IPS-NIHi11 (cell line): ENCODE data around the gene LRRC71.
A peak's percentile ranks its signal among the peaks of the same experiment; 100 is the strongest.
"Not testable (repeated sequence)": the region's sequence is repeated elsewhere in the genome, so short reads cannot be mapped to it uniquely, and the experiment has no call there.

Experiments used
- DNase-seq: peaks from one replicate; pipeline ENCODE4 v3.0.0; 2012; ENCODE audit warnings: mixed read lengths, low spot score

The LRRC71 gene

DNA sequence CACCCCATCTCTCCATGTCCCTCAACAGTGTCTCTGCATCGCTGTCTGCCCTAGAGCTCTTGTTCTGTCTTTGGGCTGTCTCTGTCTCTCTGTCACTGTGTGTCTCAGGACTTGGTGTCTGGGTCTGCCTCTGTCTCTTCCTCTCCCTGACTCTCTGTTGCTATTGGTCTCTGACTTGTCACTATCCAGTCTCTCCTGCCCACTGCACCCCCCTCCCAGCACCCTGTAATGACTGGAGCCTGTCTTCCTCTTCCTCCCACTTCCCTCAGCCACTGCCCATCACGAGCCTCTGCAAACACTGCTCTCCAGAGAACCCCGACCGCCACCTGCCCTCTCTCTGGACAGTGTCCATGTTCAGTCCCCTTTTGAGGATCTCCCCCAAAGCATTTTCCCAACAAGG is 14.8 kb upstream of the LRRC71 start:
- no peak for DNase-seq

DNA sequence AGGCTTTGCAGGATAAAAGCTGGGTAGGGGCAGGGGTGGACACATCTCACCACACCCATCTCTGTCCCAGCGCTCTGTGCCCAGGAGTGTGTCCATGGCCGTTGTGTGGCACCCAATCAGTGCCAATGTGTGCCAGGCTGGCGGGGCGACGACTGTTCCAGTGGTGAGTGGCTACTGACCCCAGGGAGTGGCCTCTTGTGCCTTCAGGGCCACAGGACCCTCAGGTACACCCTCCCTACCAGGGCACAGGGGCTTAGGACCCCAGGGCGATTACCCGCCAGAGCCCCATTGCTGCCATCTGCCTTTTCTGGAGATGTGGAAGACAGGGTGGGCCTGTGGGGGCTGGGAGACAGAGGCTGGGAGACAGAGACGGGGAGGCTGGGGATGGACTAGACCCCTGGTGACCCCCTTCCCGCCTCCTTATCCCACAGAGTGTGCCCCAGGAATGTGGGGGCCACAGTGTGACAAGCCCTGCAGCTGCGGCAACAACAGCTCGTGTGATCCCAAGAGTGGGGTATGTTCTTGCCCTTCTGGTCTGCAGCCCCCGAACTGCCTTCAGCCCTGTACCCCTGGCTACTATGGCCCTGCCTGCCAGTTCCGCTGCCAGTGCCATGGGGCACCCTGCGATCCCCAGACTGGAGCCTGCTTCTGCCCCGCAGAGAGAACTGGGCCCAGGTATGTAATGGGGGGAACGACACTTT is 14.1 kb upstream of the LRRC71 start:
- no peak for DNase-seq

DNA sequence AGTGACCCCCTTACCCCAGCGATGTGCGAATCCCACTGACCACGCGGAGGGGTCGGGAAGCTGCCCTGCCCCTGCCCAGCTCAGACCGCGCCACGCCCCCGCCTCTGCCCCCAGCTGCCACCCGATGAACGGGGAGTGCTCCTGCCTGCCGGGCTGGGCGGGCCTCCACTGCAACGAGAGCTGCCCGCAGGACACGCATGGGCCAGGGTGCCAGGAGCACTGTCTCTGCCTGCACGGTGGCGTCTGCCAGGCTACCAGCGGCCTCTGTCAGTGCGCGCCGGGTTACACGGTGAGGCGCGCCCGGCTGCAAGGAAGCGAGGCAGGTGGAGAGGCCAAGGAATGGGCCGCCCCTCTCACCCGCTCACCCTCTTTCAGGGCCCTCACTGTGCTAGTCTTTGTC is 11.9 kb upstream of the LRRC71 start:
- no peak for DNase-seq

DNA sequence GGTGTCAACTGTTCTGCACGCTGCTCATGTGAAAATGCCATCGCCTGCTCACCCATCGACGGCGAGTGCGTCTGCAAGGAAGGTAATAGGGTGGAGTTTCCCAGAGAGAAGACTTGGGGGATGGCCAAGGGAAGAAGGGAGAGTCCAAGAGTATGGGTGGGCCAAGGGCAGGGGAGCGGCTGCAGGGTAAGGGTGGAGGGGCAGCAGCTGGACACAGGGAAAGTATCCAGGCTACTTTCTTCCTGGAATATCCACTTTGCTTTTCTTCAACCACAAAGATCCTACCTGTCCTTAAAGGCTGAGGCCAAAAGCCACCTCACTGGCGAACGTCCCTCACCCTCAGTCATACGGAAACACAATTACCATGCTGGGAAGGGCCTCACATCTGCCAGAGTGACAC is 11.5 kb upstream of the LRRC71 start:
- DNase-seq = no peak

- no peak for DNase-seq
These were observed 10.8 kb upstream of the LRRC71 start for GRCh38 chr1:156909671-156910070.

- DNase-seq = peak; percentile 91
These were observed 10.1 kb upstream of the LRRC71 start for GRCh38 chr1:156910309-156910782.

DNA sequence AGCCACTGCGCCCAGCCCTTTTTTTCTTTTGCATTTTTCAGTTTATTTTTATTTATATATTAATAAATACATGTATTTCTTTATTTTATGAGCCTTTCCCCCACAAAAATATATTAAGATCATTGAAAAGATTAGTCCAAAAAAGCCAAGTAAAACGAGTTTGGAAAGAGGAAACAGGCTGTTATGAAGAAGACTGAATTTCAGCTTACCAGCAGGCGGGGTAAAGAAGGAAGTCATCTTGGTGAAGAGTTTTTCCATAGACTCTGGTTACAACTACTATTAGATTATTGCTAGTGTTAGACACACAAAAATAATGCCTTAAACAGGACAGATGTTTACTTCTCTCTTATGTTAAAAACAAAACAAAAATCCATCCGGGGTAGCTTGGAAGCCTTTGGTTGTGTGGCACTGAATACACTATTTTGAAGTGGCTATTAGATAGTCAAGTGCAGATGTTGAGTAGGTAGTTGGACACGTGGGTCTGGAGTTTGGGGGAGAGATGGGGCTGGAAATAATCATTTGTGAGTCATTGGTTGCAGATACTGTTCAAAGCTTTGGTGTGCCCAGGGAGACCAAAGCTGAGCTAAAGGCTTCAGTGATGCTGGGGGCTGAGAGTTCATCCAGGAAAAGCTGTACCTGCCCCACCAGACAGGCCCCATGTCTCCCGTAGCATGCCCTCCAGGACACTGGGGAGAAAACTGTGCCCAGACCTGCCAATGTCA is 8.7 kb upstream of the LRRC71 start:
- no peak for DNase-seq

GRCh38 chr1:156912310-156912709 is 8.1 kb upstream of the LRRC71 start:
- DNase-seq = no peak

DNA sequence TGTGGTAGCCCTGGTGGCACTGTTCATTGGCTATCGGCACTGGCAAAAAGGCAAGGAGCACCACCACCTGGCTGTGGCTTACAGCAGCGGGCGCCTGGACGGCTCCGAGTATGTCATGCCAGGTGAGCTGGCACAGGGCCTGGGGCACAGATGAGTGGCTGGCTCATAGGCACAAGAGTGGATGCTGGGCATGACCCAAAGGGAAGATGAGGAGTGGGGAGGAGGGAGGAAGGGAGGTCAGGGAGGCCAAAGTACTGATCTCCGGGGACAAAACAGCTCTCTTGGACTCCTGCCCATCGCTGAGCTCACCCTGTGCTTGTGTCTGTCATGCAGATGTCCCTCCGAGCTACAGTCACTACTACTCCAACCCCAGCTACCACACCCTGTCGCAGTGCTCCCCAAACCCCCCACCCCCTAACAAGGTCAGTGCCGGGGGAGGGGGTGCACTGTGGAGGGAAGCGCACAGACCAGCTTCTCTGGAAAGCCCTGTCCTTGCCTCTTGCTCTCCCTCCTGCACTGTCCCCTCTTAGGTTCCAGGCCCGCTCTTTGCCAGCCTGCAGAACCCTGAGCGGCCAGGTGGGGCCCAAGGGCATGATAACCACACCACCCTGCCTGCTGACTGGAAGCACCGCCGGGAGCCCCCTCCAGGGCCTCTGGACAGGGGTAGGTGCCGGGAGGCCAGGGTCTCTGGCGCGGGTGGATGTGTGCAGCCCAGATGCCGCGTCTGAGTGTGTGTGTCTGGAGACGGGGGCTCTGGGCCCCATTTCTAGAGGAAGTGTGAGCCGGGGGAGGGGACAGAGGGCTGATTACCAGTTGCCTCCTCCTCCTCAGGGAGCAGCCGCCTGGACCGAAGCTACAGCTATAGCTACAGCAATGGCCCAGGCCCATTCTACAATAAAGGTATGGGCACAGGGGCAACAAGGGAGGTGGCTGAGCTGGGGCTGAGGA is 7.3 kb upstream of the LRRC71 start:
- peak; percentile 66 for DNase-seq

- no peak for DNase-seq
These were observed 6.5 kb upstream of the LRRC71 start for GRCh38 chr1:156913809-156914387.

- DNase-seq = no peak
These were observed 6.0 kb upstream of the LRRC71 start for GRCh38 chr1:156914440-156914856.

DNA sequence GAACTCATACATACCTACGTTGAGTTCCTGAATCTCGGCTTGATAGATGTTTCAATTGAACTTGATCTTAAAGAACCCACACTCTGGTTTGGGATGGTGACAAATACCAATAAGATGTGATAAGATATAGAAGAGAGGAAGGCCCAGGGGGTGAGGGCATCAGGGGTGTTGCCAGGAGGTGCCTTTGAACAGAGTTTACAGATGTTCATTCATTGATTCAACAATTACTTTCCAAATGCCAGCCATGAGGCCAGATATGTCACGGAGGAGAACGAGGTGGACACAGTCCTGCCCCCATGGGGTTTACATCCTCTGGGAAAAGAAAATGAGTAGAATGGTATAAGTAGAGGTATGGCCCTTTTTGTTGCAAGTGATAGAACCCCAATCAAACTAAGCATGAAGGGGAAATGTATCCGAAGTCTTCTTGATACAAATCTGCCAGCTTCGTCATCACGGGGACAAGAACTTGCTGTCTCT is 659 bp downstream of the LRRC71 start:
- DNase-seq = no peak

GRCh38 chr1:156922986-156923669 is 2.7 kb downstream of the LRRC71 start:
- peak; percentile 27 for DNase-seq

DNA sequence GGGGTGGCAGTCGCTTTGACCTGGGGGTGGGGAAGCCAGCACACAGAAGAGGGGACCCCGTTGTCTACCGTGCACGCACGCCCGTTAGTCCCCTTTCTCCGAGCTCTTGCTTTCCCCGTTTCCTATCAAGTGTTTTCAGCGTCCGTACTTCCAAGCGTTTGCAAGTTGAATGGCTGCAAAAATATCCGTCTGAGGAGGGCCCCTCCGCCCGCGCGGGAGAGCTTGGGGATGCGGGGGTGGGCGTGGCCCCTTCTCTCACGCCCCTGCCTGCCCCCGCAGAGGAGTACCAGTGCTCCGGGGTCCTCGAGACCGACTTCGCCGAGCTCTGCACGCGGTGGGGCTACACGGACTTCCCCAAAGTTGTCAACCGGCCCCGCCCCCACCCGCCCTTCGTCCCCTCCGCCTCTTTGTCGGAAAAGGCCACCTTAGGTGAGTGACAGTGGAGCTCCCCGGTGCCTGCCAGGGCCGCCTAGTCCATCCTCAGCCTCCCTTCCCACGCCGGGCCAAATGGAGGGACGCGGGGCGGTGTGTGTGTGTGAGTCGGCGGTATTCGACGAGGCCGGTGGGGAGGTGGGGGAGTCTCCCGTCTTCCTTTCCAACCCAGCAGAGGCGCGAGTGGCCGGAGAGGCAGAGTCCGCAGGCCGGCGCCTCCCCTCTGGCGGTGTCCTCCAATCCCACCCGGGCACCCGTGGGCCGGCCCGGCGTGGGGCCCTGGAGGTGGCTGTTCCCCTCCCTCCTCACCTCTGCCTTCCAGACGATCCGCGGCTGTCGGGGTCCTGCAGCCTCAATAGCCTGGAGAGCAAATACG is 3.4 kb downstream of the LRRC71 start:
- peak; percentile 37 for DNase-seq

DNA sequence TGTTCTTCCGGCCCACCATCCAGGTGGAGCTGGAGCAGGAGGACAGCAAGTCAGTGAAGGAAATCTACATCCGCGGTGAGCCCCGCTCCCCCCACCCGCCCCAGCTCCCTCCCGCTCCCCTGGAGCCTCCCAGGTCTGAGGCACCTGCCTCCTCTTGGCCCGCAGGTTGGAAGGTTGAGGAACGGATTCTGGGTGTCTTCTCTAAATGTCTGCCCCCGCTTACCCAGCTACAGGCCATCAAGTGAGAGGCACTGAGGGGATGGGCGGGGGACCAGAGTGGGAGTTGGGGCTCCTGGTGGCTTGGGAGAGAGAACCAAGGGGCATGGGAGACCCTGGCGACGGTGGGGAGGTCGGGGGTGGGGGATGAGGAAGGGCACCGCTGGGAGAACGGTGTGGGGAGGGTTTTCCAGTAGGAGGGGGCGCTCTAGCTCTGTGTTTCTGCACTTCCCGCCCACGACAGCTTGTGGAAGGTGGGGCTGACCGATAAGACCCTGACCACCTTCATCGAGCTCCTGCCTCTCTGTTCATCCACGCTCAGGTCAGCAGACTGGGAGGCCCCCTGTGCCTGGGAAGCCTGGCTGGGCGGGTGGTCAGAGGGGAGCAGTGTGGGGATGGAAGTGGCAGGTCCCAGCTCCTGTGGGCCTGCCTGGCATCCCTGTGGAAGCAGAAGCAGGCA is 4.2 kb downstream of the LRRC71 start:
- peak; percentile 52 for DNase-seq

GRCh38 chr1:156925154-156926010 is 5.0 kb downstream of the LRRC71 start:
- no peak for DNase-seq

GRCh38 chr1:156926175-156926574 is 5.7 kb downstream of the LRRC71 start:
- DNase-seq = no peak

- DNase-seq = not testable (repeated sequence)
These were observed 6.3 kb downstream of the LRRC71 start for GRCh38 chr1:156926695-156927094.
